NT2/D1 (cell line): ENCODE data around the gene WFIKKN1.
A peak's percentile ranks its signal among the peaks of the same experiment; 100 is the strongest.

Source experiments
- DNase-seq: peaks from one replicate; pipeline ENCODE4 v3.0.0-alpha.2; 2011; ENCODE audit warnings: low read depth, low spot score
- H3K27me3 ChIP-seq: 2 replicates; pipeline ENCODE4 v1.6.0; 2011; ENCODE audit warnings: mild to moderate bottlenecking; ENCODE audit not compliant: insufficient read length, insufficient read depth
- H3K36me3 ChIP-seq: 2 replicates; pipeline ENCODE4 v1.6.1; 2011; ENCODE audit warnings: mild to moderate bottlenecking, low read length, mixed read lengths; ENCODE audit not compliant: insufficient read depth, insufficient read length
- H3K4me1 ChIP-seq: 2 replicates; pipeline ENCODE4 v1.5.1; 2011; ENCODE audit not compliant: insufficient read depth, insufficient read length
- H3K4me3 ChIP-seq: 2 replicates; pipeline ENCODE4 v1.5.1; 2011; ENCODE audit warnings: low read depth; ENCODE audit not compliant: insufficient read length
- H3K9ac ChIP-seq: 2 replicates; pipeline ENCODE4 v1.6.0; 2011; ENCODE audit warnings: low read depth; ENCODE audit not compliant: insufficient read length
- H3K9me3 ChIP-seq: 2 replicates; pipeline ENCODE4 v1.5.1; 2011; ENCODE audit warnings: mild to moderate bottlenecking, low read length; ENCODE audit not compliant: insufficient read depth
- SUZ12 ChIP-seq: IDR thresholded peaks from 2 replicates; pipeline ENCODE4 v1.6.1; 2011; ENCODE audit not compliant: insufficient read length, insufficient read depth; ENCODE audit errors: extremely low read depth
- YY1 ChIP-seq: IDR thresholded peaks from 2 replicates; pipeline ENCODE4 v1.6.1; 2011; ENCODE audit not compliant: insufficient read length, insufficient read depth
- ZNF274 ChIP-seq: IDR thresholded peaks from 2 replicates; pipeline ENCODE4 v1.6.1; 2011; ENCODE audit warnings: mild to moderate bottlenecking, low read depth, low read length

Gene WFIKKN1

DNA sequence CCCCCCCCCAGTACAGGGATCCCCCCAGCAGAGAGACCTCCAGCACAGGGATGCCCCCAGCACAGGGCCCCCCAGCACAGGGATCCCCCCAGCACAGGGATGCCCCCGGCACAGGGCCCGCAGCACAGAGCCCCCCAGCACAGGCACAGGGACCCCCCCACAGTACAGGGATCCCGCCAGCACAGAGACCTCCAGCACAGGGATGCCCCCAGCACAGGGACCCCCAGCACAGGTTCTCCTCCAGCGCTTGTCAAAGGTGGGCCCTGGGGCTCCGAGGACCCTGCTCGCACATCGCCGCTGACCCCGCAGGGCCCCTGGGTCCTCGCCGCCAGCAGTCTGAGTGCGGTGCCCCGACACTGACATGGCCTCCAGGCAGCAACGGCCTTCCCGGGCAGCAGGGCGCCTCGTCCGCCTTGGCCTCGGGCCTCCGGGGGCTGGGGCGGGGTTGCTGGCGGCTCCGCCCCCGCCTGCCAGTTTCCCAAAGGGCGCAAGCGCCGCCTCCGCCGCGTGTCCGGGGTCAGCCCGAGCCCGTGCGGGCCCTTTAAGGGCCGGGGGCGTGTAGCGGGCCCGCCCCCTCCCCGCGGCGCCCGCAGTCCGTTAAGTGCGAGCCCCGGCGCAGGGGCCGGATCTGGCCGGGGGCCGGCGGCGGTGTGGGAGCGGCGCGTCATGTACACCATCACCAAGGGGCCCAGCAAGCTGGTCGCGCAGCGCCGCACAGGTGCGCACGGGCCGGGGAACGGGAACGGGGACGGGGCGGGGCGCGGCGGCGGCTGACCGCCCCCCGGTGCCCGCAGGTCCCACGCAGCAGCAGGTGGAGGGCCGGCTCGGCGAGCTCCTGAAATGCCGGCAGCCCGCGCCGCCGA, 10.8 kb downstream of the WFIKKN1 start, which contains the start of gene MCRIP2:
MCRIP2 (plus strand) TSS at position 503 of the 863 bp plus-strand sequence; CDS start at position 667, 164 bp downstream.
- peaks cover 9% of the 10 kb centered on the region for H3K27me3 ChIP-seq
- peaks cover 31% of the 10 kb centered on the region for H3K4me1 ChIP-seq
- no peaks in the 10 kb centered on the region for H3K9me3 ChIP-seq
- no peak for TF ChIP-seq SUZ12
- TF ChIP-seq ZNF274, result no peak
- TF ChIP-seq YY1, result no peak
- peak within 1 kb of the TSS; percentile 89 for H3K4me3 ChIP-seq
- peaks cover 2% of the 10 kb centered on the region for H3K36me3 ChIP-seq
- peak; percentile 78 for DNase-seq
- H3K9ac ChIP-seq, result peak within 1 kb of the TSS; percentile 95

DNA sequence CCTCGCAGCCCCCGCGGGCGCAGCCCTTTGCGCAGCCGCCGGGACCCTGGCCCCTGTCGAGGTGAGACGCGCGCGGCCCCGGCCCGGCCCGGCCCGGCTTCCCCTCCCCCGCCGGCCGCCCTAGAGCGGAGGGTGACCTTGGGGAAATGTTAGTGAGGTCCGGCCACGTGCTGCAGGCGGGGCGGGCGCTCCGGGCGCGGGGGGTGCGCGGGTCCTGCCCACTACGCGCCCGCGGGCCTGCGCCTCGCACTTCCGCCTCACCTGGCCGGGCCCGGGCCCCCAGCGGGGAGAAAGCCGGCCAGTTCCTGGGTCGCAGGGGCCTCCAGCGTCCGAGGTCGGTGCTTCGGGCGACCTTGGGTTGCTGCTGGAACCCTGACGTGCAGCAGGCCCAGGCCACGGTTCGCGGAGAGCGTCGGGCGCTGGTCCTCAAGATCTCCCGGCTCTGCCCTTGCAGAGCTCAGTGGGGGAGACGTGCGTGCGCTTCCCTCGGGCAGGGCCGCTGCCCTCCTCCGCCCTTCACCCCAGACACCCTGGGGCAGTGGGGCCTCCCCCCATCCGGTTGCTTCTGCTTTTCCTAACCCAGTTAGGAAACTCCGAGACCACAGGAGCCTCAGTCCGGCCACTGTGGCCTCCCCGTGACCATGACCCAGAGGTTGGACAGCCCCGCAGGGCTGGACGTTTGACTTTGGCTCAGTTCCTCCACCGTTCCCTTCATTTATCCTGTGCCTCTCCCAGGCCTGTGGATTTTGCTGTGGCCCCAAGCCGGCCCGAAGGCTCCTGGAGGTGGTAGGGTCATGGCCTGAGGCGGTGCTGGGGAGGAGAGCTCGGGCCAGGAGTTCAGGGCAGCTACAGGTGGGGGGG, 11.6 kb downstream of the WFIKKN1 start:
- TF ChIP-seq SUZ12 (no peak), ZNF274 (no peak), YY1 (no peak)
- Histone ChIP-seq H3K36me3 (peaks cover 10% of the 10 kb centered on the region), H3K9ac (peak overlapping the region; percentile 95), H3K4me1 (peaks cover 37% of the 10 kb centered on the region), H3K27me3 (peaks cover 9% of the 10 kb centered on the region), H3K9me3 (no peaks in the 10 kb centered on the region), H3K4me3 (peak overlapping the region; percentile 89)
- DNase-seq, result no peak

DNA sequence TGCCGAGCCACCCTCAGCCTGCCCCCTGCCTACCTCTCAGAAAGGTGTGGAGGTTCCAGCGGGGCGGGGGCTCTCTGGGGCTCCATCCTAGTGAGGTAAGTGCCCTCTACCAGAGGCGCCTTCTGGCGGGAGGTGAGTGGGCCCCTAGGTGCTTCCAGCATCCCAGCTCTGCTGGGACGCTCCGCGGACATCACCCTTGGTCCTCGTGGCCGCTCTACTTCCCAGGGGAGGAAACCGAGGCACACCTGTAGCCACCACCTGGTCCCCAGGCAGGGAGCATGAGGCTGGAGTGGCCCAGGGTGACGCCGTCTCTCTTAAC, 12.2 kb downstream of the WFIKKN1 start:
- peaks cover 9% of the 10 kb centered on the region for H3K27me3 ChIP-seq
- no peaks in the 10 kb centered on the region for H3K9me3 ChIP-seq
- H3K4me1 ChIP-seq, result peaks cover 33% of the 10 kb centered on the region
- H3K36me3 ChIP-seq, result peaks cover 12% of the 10 kb centered on the region
- peak overlapping the region; percentile 89 for H3K4me3 ChIP-seq
- peak overlapping the region; percentile 95 for H3K9ac ChIP-seq
- DNase-seq, result no peak
- no peak for TF ChIP-seq SUZ12
- no peak for TF ChIP-seq YY1
- no peak for TF ChIP-seq ZNF274

DNA sequence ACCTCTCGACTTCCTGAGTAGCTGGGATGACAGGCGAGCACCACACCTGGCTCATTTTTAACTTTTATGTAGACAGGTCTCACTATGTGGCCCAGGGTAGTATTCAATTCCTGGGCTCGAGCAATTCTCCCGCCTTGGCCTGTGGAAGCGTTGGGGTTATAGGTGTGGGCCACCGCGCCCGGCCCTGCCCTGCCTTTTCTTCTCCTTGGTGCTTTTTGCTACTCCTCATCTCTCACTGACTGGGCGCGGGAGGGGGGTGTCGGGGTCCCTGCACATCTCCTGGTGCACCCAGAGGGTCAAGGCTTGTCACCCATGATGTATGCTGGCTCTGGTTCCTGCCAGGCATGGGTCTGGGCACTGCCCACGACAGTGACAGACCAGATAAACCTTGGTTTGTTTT, 13.8 kb downstream of the WFIKKN1 start:
- peaks cover 26% of the 10 kb centered on the region for H3K4me1 ChIP-seq
- peaks cover 12% of the 10 kb centered on the region for H3K36me3 ChIP-seq
- DNase-seq, result no peak
- H3K27me3 ChIP-seq, result peaks cover 9% of the 10 kb centered on the region
- H3K9ac ChIP-seq, result no peak overlapping the region
- no peak overlapping the region for H3K4me3 ChIP-seq
- no peaks in the 10 kb centered on the region for H3K9me3 ChIP-seq
- no peak for TF ChIP-seq YY1
- no peak for TF ChIP-seq SUZ12
- TF ChIP-seq ZNF274, result no peak

DNA sequence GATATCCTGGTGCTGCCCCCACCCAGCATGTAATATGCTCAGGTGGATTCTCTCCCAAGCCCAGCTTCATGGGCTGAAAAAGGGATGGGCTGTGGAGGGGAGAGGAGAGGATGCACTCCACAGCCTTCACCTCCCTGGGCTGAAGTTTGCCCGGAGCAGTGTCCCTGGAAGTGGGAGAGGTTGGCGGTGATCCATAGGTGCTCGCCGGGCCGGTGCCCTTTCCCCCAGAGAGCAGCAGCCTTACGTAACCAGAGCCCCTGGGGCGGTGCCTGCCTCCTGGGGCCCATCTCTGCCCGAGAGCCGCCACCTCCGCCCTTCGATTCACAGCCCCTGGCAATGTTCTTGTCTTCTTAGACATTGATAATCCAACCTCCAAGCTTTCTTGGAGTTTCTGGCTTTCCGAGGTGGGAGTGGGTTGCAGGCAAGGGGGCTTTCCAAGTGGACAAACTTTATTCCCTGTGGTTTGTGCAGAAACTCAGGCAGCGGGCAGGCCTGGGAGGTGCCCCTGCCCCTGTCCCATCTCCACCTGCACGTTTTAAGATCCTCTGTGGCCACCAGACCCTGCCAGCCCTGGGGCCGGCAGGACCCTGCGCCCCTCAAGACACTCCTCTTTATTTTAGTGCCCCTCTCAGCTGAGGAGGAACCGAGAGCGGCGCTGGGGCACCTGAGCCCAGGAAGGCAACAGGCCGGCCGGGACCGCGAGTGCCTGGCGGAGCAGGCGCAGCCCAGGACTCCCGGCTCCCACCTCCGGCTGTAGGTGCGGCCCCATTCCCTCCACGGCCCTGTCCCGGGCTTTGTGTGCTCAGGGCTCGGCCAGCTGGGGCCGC, 15.3 kb downstream of the WFIKKN1 start:
- peaks cover 9% of the 10 kb centered on the region for H3K27me3 ChIP-seq
- no peak for DNase-seq
- peaks cover 23% of the 10 kb centered on the region for H3K36me3 ChIP-seq
- H3K9ac ChIP-seq, result peak overlapping the region; percentile 42
- no peak for TF ChIP-seq ZNF274
- TF ChIP-seq YY1, result no peak
- no peak for TF ChIP-seq SUZ12
- peaks cover 32% of the 10 kb centered on the region for H3K4me1 ChIP-seq
- H3K4me3 ChIP-seq, result no peak overlapping the region
- no peaks in the 10 kb centered on the region for H3K9me3 ChIP-seq

DNA sequence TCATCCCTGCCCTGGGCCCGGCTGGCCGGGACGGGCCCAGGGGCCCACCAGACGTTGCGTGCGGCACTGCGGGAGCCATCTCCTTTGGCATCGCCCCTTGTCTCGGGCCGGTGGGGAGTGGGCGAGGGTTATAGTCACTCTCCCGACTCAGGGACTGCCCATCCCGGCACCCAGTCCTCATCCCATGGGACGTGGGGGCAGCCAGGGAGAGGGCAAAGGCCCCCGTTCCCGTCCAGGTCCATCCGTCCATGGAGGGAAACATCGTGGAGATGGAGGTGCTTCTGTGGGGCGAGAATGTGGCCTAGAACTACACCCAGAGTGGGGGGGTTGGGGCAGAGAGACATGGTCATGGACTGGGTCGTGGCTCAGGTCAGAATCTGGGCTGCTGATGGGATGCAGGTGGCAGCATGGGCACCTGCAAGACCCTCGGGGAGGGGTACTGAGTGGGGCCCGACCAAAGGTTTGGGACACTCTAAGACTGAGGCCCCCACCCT, 15.9 kb downstream of the WFIKKN1 start:
- Histone ChIP-seq H3K9ac (no peak overlapping the region), H3K9me3 (no peaks in the 10 kb centered on the region), H3K27me3 (peaks cover 9% of the 10 kb centered on the region), H3K4me1 (peaks cover 32% of the 10 kb centered on the region), H3K4me3 (no peak overlapping the region), H3K36me3 (peaks cover 29% of the 10 kb centered on the region)
- no peak for DNase-seq
- TF ChIP-seq ZNF274 (no peak), SUZ12 (no peak), YY1 (no peak)
